Activated naive CD4-positive, alpha-beta T cell treated with anti-CD3 and anti-CD28 coated beads, Interleukin-2, amount 50 U/mL, for 72 hours (primary cell): ENCODE data around the gene GRK5. TPM values are rescaled to one million over a fixed set of nuclear protein-coding genes. Genes with fewer than 3 reads are reported as not detected.
A peak's percentile ranks its signal among the peaks of the same experiment; 100 is the strongest.

Experiments
- ATAC-seq, 2 donors: fragments of 150-1000 bp; cut with Tn5 transposase; 2 replicates each; pipeline ENCODE4 v1.10.0; 2021; ENCODE audit warnings: mild to moderate bottlenecking in 2 of 2, moderate library complexity in 2 of 2
- DNase-seq, 2 donors: peaks; one replicate each; pipeline ENCODE4 v3.0.0; 2021 to 2022; ENCODE audit warnings: low spot score in 2 of 2
- H3K27ac Mint-ChIP-seq, 2 donors: one replicate each; pipeline ENCODE4 v1.8.0; 2022; ENCODE audit warnings: mild to moderate bottlenecking in 2 of 2, mixed read lengths in 2 of 2
- H3K36me3 Mint-ChIP-seq, 2 donors: one replicate each; pipeline ENCODE4 v1.8.0; 2022; ENCODE audit warnings: mixed read lengths in 2 of 2
- H3K9me3 Mint-ChIP-seq, 2 donors: one replicate each; pipeline ENCODE4 v1.8.0; 2022; ENCODE audit warnings: mixed read lengths in 2 of 2
- total RNA-seq, 2 donors: library from RNA; stranded (reverse); gene quantifications; one replicate each; pipeline ENCODE4 v1.2.3, GENCODE V29; 2022

Gene GRK5
- total RNA-seq, 2 donors from 2014 or later = 21.2 to 34.5 TPM

DNA sequence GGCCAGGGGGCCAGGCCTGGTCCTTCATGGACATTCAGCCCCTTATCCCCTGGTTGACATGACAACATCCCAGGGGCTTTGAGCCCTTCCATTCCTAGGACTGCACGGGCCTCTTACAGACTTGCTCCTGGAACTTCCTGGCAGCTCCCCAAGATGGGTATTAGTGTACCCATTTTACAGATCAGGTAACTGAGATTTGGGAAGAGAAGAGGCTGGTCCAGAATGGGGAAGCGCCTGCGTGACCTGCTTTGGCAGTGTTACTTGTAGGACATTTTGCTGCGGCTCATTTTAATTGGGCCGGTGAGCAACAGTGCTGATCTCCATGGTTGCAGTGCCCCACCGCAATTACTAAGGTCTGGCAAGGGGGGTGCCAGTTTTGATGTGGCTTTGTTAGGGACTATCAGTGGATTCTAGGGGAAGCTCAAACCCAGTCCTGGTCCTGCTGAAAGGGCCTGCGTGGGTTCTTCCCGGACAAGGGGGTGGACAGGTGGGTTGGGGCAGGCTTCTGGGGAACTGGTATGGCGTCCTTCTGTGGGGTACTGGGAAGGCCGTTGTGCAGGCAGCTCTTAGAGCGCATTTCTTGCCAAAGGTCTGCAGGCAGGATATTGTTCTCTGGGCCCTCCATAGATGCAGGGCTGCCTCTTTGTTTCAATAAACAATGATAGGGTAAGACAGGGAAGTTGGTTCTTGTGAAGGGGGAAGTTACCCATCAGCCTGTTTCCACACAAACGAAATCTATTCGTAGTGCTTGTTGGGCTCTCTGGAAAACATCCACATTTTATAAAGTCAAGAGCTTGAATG is 197.5 kb downstream of the GRK5 start:
- H3K9me3 Mint-ChIP-seq = no peaks in the 10 kb centered on the region
- ATAC-seq = no peak
- no peak for DNase-seq

DNA sequence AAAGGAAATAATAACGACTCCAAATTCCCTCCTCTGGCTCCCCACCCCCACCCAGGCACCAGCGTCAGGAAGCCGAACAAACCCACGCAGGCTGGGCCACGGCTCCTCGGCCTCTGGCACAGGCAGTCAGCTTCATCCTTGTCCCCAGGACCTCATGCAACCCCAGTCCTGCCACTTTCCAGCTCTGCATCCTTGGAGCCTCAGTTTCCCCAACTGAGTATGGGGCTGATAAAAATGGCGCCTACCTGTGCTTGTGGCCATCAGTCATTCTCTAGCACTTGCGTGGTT is 198.1 kb downstream of the GRK5 start:
- Mint-ChIP-seq H3K9me3 (no peaks in the 10 kb centered on the region), H3K36me3 (no peaks in the 10 kb centered on the region), H3K27ac (no peak overlapping the region)
- ATAC-seq = no peak
- DNase-seq = no peak

More for the DNA sequence above, 197.5 kb downstream of the GRK5 start:
- H3K36me3 Mint-ChIP-seq = no peaks in the 10 kb centered on the region
- H3K27ac Mint-ChIP-seq = peak overlapping the region in 1 of 2 donors; percentile 86

DNA sequence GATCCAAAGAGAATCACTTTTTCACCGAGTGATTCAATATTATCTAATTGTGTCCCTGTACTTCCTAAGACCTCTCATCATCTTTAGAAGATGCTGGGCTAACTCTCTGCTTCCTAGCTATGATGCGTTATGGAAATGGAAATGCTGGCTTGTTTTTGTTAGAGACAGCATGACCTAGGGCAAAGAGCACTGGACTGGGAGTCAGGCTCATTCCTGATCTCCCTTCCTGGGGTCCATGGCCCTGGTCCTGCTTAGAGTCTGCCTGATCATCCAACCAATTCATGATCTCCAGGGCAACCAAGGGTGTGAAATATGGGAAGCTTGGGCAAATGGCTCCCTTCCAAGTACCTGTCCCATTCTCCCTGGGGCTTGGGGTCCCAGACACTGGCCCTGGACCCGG is 198.8 kb downstream of the GRK5 start:
- Mint-ChIP-seq H3K9me3 (no peaks in the 10 kb centered on the region), H3K36me3 (no peaks in the 10 kb centered on the region), H3K27ac (peak overlapping the region in 1 of 2 donors; percentile 41)
- ATAC-seq (no peak), DNase-seq (no peak)

DNA sequence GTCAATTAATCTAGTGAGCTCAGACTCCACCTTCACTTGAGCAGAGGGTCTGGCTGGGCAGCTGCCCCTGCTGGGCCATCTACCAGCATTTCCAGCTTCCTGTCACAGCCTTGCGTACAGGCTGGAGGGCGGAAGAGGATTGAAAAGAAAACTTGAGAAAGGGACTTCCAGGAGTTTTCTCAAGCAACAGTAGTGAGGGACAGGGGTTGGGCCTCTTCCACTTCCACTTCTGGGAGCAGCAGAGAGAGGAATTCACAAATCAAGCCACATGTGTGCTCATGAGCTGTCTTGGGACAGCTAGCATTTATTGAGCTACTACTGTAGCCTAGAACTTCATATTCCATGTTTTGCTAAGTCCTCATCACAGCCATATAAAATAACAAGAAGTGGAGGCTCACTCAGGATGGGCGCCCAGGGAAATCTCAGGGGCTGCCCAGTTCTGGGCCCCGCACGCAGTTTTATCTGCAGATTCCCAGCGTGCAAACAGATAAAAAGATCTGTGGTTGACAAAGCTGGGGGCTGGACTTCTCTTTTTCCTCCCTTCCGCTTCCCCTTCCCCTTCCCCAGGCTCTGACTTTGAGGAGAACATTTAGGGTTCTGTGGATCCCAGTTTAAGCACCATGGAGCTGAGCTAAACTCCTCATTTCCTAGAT is 199.4 kb downstream of the GRK5 start:
- Mint-ChIP-seq H3K9me3 (no peaks in the 10 kb centered on the region), H3K27ac (peak overlapping the region in 1 of 2 donors; percentile 41), H3K36me3 (no peaks in the 10 kb centered on the region)
- ATAC-seq (no peak), DNase-seq (no peak)

DNA sequence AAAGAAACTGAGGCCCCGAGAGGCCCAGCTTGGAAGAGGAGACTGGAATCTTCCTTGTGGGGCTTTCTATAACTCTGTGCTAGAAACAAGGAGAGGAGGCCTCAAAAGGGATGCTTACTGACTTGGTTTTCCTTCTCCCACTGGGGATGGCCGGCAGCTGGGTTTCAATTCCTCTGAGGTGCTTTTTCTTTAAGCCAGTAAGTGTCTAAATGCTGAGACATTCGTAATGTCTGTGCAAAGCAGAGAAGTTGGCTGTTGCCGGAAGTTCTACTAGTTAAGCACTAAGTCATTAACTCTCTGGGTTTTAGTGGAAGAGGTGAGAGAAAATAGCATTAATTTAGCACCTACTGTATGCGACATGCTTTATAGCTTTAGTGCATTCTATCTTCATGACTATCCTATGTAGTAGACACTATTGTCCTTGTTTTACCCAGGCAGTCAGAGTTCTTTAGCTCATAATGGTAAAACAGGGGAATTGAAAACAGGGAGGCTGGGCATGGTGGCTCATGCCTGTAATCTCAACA is 199.9 kb downstream of the GRK5 start:
- ATAC-seq (no peak), DNase-seq (no peak)
- no peaks in the 10 kb centered on the region for H3K9me3 Mint-ChIP-seq
- peak overlapping the region; percentile 14 to 41 for H3K27ac Mint-ChIP-seq
- no peaks in the 10 kb centered on the region for H3K36me3 Mint-ChIP-seq

DNA sequence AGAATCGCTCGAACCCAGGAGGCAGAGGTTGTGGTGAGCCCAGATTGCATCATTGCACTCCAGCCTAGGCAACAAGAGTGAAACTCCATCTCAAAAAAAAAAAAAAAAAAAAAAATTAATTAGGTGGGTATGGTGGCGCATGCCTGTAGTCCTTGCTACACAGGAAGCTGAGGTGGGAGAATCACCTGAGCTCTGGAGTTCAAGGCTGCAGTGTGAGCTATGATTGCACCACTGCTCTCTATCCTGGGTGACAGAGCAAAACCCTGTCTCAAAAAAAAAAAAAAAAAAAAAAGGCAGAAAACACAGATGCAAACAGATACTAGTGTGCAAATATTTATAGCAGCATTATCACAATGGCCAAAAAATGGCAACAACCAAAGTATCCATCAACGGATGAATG is 200.7 kb downstream of the GRK5 start:
- H3K9me3 Mint-ChIP-seq = no peaks in the 10 kb centered on the region
- ATAC-seq (no peak), DNase-seq (no peak)
- peak overlapping the region in 1 of 2 donors; percentile 72 for H3K27ac Mint-ChIP-seq
- H3K36me3 Mint-ChIP-seq = no peaks in the 10 kb centered on the region

DNA sequence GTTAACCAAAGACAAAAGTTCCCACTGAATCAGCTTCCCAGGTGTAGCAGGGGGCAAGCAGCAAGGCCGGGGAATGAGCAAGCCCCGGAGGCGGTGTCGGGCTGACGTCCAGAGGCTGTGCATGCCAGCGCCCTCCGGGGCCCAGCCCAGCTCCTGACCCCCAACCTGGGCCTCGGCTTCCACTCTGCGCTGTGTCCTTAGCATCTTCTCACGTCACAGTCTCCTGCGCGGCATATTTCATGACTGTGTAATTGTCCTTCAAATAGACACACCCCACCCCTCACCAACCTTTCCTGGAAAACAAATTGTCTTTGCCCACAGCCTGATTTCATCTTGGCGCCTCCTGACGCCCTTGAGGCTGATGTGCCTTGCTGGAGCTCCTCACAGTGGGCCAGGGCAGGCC is 201.6 kb downstream of the GRK5 start:
- Mint-ChIP-seq H3K27ac (peak overlapping the region in 1 of 2 donors; percentile 9), H3K36me3 (no peaks in the 10 kb centered on the region), H3K9me3 (no peaks in the 10 kb centered on the region)
- ATAC-seq = no peak
- no peak for DNase-seq

DNA sequence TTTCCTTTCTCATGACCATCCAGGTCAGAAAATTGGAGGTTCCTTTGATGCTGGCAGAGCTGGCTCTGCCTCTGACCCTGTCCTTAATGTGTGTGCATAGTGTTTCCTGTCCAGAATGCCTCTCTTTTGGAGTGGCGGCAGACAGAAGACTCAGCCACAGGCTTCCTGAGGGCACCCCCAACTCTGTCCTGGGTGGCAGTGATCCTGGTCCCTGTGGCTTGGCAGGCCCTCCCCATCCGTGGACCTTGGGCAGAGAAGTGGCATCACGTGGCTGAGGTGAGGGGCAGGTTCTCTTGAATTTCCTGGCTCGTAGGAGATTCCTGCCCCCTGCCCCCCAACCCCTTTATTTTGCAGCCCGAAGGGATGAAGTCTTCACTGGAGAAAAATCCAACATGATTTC is 202.0 kb downstream of the GRK5 start:
- Mint-ChIP-seq H3K27ac (peak overlapping the region in 1 of 2 donors; percentile 9), H3K9me3 (no peaks in the 10 kb centered on the region), H3K36me3 (no peaks in the 10 kb centered on the region)
- ATAC-seq (no peak), DNase-seq (no peak)

DNA sequence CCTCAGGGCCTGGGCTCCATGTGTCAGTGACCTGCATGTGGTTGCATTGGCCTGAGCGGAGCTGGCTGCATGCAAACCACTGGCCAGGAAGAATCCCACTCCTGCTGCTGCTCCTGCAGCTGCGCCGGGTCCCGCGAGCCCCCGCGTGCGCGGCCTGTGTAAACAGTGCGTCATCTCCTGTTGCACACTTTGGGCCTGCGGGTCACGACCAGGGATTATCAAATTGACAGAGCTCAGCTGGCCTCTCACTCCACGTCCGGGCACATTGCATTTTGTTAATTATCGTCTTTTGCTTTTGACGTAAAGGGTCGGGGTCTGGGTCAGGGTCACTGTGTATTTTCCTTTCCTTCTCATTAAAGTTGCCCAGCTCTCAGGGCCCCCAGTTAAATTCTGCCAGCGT is 202.5 kb downstream of the GRK5 start:
- H3K27ac Mint-ChIP-seq = peak overlapping the region in 1 of 2 donors; percentile 22
- H3K36me3 Mint-ChIP-seq = no peaks in the 10 kb centered on the region
- no peaks in the 10 kb centered on the region for H3K9me3 Mint-ChIP-seq
- no peak for DNase-seq
- no peak for ATAC-seq

DNA sequence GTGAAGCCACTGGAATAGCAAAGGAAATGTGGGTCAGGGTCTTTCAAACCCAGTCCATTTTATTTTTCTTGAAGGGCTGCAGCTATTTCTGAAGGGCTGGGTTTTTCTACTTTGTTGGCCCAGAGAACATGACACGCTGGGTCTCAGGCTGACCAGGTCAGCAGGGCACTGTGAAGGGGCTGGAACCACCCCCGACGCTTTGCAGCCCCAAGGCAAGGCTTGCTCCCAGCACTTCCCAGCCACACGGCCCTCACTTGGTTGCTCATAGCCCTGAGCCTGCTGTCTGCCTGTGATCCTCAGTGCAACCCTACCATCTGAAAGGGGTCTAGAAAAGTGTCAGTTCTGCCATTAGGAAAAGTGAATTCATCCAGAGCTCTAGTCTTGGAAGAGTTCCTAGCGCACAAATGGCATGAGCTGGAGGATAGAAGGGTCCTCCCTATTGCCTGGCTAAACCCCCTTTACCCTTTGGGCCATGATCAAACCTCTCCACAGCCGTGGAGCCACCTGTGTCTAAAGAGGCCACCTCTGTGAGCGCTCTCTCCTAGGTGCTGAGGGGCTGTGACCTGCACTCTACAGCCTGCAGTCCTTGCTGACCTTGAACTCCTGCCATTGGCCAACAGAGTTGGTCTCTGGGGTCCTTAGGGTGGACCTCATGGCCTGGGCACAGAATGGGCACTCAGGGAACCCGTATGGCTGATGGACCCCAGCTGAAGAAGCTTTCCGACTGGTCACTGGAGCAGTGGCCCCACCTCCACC is 203.2 kb downstream of the GRK5 start:
- ATAC-seq (no peak), DNase-seq (no peak)
- H3K36me3 Mint-ChIP-seq = no peaks in the 10 kb centered on the region
- H3K9me3 Mint-ChIP-seq = no peaks in the 10 kb centered on the region
- peak overlapping the region in 1 of 2 donors; percentile 72 for H3K27ac Mint-ChIP-seq

DNA sequence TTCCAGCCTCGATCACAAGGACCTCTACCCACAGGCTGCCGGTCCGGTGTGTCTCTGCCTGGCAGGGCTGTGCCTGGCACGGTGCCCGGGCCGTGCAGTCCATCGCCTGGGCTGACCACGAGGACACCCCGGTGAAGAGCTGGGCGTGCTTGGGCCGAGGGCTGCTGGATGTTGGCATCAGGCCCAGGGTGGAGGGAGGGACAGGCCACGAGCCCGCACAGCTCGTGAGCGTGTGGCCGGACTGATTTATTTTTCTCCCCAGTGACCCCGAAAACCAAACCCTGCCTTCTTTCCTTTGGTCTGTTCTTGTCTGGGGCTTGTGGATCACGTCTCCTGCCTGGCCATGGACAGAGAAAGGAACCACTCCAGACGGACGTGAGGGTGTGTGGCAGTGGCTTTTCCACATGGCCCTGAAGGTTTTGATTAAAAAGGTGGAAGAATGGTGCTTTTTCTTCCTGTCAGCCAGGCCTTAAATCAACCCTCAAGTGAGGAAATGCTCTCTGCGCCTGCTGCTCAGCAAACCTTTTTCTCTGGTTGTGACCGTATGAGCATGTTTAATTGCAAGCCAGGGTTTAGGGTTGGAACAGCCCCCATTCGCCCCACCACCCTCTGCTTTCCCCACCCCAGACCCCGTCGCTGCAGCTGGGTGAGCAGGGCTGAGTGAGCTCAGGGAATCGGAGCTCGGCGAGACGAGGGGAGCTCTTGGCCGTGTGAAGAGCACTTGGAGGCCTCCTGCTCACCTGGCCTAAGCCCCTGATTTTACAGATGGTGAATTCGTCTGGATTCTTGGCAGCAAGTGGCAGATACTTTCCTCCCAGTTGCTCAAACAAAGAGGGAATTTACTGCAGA is 205.1 kb downstream of the GRK5 start:
- ATAC-seq = no peak
- Mint-ChIP-seq H3K36me3 (no peaks in the 10 kb centered on the region), H3K9me3 (no peaks in the 10 kb centered on the region), H3K27ac (no peak overlapping the region)
- no peak for DNase-seq

DNA sequence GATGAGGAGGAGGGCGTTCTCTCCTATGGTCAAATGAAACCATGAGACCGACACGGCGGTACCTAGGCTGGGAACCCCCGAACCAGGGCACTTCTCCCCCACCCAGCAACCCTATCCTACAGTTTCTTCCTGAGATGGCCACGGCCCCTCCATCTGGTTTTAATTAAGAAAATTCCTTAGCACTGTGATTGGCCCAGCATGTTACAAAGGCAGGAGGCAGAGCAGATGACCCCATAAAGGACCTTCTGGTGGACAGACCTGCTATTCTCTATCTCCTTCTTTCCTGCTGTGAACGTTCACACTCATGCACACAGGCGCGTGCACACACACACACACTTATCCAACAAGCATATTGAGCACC is 205.7 kb downstream of the GRK5 start:
- H3K36me3 Mint-ChIP-seq = no peaks in the 10 kb centered on the region
- DNase-seq = no peak

DNA sequence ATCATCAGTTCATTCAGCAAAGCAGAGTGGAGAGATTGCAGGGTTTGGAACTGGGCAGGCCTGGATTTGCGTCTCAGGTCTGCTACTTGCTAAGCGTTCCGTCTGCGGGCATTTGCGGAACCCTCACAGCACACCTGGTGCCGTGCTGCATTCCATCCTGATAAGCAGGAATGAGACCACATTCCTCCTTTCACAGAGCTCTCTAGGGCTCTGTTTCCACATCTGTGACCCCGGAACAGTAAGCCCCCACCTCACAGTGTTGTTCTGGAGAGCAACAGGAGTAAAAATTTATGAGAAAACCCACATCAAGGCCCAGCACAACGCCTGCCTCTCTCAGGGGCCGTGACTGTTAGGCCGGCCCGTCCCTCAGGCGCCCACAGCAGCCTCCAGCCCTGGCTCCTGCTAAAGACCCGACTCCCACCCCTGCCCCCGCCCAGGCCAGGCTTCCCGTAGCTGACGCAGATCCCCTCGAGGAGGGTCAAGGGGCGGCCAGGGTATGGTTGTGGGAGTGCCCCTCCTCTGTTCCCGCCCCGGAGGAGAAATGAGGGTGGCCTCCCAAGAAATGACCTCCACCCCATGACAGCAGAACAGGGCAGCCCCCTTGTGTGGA is 206.2 kb downstream of the GRK5 start:
- no peak overlapping the region for H3K27ac Mint-ChIP-seq
- DNase-seq = no peak
- no peak for ATAC-seq
- no peaks in the 10 kb centered on the region for H3K36me3 Mint-ChIP-seq
- H3K9me3 Mint-ChIP-seq = no peaks in the 10 kb centered on the region

More for the DNA sequence above, 205.7 kb downstream of the GRK5 start:
- peak overlapping the region in 1 of 2 donors; percentile 65 for H3K27ac Mint-ChIP-seq
- no peaks in the 10 kb centered on the region for H3K9me3 Mint-ChIP-seq
- ATAC-seq = no peak

DNA sequence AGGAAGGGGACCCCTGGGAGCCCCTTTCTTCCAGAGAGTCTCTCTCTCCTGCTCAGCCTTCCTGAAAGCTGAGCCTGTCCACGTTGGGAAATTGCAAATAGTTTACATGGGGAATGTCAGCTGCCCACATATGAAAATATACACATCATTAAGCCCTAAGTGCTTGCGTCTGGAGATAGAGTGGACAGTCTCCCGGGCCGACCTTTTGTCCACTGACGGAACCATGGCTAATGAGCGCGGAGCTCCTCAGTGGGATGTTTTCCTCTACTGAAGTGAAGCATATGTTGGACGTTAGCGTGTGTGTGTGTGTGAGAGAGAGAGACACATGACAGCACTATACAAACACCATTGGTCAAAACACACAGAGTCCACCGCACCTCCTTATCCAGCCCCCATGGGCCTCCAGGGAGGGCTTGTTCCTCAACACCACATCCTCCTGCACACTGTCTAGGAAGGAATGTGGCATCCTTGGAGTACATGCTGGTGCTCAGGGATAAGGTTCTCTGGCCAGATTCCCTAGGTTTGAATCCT is 206.8 kb downstream of the GRK5 start:
- no peaks in the 10 kb centered on the region for H3K9me3 Mint-ChIP-seq
- ATAC-seq (no peak), DNase-seq (no peak)
- no peak overlapping the region for H3K27ac Mint-ChIP-seq
- H3K36me3 Mint-ChIP-seq = no peaks in the 10 kb centered on the region

DNA sequence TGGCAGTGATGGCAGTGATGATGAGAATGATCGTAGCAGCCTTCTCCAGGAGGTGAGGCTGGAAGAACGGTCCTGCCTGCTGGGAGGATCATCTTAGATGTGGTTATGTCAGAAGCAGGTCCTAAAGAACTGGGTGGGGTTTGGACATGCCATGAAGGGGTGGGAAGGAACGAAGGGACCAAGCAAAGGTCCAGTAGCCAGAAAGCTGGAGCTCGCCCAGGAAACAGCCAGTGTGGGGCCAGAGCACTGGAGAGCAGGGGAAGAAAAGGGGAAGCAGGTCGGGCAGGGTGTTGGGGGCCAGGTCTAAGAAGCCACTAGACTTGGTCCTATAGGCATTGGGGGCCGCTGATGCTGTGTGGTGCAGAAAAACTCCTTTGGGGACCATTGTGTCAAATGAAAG is 207.8 kb downstream of the GRK5 start:
- no peak for DNase-seq
- no peaks in the 10 kb centered on the region for H3K36me3 Mint-ChIP-seq
- H3K9me3 Mint-ChIP-seq = no peaks in the 10 kb centered on the region
- peak overlapping the region in 1 of 2 donors; percentile 61 for H3K27ac Mint-ChIP-seq
- ATAC-seq = no peak
